Coronary artery (tissue), 2 donors: ENCODE results near the gene TBC1D9.
"Not testable (repeated sequence)": the region's sequence is repeated elsewhere in the genome, so short reads cannot be mapped to it uniquely, and the experiment has no call there.

ENCODE experiments used
- DNase-seq: peaks from one replicate; pipeline ENCODE4 v3.0.0-alpha.2; 2017; ENCODE audit warnings: low spot score
- H3K27ac ChIP-seq, 2 donors: fragments of 200-600 bp; sonication (generic); one replicate each; pipeline ENCODE4 v1.5.1; 2016 to 2019
- H3K4me3 ChIP-seq: fragments of 200-600 bp; sonication (generic); 2 replicates; pipeline ENCODE4 v1.5.1; 2016; ENCODE audit warnings: mild to moderate bottlenecking, moderate library complexity
- TF ChIP-seq, protein P1 (sequence below): fragments of 200-600 bp; sonication (generic); IDR thresholded peaks from one replicate; pipeline ENCODE4 v1.5.1; 2019; ENCODE audit warnings: antibody characterized with exemption

The TBC1D9 gene

GRCh38 chr4:140754918-140755773 is 1.0 kb downstream of the TBC1D9 start:
- no peak for DNase-seq
- TF ChIP-seq, protein P1, sequence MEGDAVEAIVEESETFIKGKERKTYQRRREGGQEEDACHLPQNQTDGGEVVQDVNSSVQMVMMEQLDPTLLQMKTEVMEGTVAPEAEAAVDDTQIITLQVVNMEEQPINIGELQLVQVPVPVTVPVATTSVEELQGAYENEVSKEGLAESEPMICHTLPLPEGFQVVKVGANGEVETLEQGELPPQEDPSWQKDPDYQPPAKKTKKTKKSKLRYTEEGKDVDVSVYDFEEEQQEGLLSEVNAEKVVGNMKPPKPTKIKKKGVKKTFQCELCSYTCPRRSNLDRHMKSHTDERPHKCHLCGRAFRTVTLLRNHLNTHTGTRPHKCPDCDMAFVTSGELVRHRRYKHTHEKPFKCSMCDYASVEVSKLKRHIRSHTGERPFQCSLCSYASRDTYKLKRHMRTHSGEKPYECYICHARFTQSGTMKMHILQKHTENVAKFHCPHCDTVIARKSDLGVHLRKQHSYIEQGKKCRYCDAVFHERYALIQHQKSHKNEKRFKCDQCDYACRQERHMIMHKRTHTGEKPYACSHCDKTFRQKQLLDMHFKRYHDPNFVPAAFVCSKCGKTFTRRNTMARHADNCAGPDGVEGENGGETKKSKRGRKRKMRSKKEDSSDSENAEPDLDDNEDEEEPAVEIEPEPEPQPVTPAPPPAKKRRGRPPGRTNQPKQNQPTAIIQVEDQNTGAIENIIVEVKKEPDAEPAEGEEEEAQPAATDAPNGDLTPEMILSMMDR, result no peak
- Histone ChIP-seq H3K4me3 (peak overlapping the region; percentile 88), H3K27ac (peak overlapping the region; percentile 91 to 93)

DNA sequence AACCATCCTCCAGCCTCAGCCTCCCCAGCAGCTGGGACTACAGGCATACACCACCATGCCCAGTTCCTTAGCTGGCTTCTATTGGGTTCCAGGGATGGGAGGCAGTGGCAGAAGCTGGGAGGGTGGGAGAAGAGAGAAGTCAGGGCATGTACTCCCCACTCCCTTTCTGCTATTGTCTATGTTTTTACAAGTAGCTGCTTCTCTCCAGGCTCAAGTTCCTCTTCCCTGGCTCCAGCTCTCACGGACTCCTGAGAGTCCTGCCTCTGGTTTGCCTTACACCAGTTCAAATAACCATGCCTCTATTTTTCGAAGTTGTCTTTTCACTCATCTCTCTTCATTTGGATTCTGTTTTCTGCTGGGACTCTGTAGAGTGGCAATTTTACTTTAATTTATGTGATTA is 2.9 kb downstream of the TBC1D9 start:
- H3K27ac ChIP-seq, result no peak overlapping the region
- no peak overlapping the region for H3K4me3 ChIP-seq
- no peak for DNase-seq
- TF ChIP-seq, protein P1, result no peak

DNA sequence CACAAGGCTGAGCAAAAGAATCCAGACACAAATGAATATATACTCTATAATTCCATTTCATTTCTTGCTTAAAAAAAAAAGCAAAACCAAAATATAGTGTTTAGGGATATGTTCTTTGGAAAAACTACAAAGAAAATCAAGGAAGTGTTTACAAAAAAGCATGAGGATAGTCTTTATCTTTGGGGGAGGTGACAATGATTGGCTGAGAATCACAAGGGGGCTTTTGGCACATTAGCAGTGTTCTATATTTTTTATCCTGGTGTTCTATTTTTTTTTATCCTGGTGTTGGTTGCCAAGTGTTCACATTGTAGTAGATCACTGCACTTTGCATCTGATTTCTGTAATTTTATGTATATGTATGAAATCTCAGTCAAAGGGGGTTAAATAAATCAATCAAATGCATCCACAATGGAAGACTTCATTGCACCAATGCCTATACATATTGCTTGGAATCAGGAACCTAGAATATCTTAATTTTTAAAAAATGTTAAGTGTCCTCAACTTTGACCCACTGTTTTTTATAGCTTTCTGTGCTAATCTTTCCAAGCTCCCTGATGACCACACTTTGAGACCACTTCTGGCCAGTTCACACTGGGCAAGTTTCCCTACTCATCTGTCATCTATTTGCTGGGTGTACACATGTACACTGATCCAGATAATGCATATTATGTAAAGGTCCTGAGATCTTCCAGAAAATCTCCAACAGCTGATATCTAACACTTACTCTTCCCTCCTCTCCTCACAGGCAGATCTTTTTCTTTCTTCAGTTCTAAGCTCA is 3.7 kb downstream of the TBC1D9 start:
- TF ChIP-seq, protein P1, result no peak
- Histone ChIP-seq H3K4me3 (no peak overlapping the region), H3K27ac (no peak overlapping the region)
- no peak for DNase-seq

- no peak overlapping the region for H3K4me3 ChIP-seq
- H3K27ac ChIP-seq, result no peak overlapping the region
- no peak for DNase-seq
- TF ChIP-seq, protein P1, result no peak
These were observed 5.7 kb downstream of the TBC1D9 start for GRCh38 chr4:140750470-140750869.

GRCh38 chr4:140748171-140748570 is 8.0 kb downstream of the TBC1D9 start:
- TF ChIP-seq, protein P1, result no peak

DNA sequence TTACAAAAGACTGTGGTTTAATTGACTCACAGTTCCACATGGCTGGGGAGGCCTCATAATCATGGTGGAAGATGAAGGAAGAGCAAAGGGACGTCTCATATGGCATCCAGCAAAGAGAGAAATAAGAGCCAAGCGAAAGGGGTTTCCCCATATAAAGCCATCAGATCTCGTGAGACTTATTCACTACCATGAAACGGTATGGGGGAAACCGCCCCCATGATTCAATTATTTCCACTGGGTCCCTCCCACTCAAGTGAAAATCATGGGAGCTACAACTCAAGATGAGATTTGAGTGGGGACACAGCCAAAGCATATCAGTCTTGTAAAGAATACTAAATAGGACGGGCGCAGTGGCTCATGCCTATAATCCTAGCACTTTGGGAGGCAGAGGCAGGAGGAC is 9.6 kb downstream of the TBC1D9 start:
- H3K27ac ChIP-seq, DNase-seq, H3K4me3 ChIP-seq: not testable (repeated sequence)

More at GRCh38 chr4:140748171-140748570, 8.0 kb downstream of the TBC1D9 start:
- Histone ChIP-seq H3K4me3 (no peak overlapping the region), H3K27ac (no peak overlapping the region)
- no peak for DNase-seq

- Histone ChIP-seq H3K4me3 (no peak overlapping the region), H3K27ac (no peak overlapping the region)
- TF ChIP-seq, protein P1, result no peak
- DNase-seq, result no peak
These were observed 11.8 kb downstream of the TBC1D9 start for GRCh38 chr4:140744421-140744820.
